Measurements from ENCODE around the gene ALAS2. TPM values are rescaled to one million over a fixed set of nuclear protein-coding genes. Genes with fewer than 3 reads are reported as not detected.

Gene ALAS2, protein sequence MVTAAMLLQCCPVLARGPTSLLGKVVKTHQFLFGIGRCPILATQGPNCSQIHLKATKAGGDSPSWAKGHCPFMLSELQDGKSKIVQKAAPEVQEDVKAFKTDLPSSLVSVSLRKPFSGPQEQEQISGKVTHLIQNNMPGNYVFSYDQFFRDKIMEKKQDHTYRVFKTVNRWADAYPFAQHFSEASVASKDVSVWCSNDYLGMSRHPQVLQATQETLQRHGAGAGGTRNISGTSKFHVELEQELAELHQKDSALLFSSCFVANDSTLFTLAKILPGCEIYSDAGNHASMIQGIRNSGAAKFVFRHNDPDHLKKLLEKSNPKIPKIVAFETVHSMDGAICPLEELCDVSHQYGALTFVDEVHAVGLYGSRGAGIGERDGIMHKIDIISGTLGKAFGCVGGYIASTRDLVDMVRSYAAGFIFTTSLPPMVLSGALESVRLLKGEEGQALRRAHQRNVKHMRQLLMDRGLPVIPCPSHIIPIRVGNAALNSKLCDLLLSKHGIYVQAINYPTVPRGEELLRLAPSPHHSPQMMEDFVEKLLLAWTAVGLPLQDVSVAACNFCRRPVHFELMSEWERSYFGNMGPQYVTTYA
- total RNA-seq, result 16.0 TPM

DNA sequence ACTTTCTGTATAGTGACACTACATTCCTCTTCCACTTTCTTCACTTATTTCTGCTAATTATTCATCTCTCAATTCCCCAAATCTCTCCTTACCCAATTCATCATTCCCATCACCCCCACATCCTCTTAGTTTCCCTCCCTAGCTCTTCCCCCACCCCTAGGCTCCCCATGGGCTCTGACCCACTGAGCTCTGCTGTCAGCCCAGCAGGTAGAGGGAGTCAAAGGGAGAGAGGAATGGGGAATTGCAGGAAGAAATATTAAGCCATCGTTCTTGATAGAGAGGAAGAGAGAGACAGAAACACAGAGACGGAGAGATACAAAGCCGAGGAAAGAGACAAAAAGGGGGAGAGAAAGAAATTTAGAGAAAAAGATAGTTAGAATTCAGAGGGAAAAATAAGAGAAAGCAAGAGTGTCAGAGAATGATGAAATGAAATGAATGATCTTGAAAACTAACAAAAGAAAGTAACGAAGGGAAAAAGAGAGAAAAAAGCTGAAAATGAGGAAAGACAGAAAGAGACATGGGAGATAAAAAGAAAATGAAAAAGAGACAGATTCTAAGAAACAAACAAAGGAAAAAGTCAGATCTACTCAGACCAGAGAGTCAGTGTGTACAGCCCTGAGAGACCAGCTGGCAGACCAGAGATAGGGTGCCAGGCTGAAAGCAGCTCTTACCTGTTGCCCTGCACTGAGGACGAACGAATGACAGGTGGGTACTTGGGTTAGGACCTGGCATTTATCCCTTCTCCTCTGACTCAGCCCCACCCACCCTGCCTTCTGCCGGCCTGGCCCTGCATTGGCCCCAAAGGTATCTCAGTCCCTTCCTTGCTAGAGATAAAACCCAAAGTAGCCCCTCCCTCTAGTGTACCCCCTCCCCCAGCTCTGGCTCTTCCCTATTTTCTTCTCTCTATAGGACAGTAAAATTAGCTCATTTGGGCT is at the start of gene ALAS2:
Gene ALAS2, minus strand, starts transcription at position 707 of the 935 bp plus-strand sequence. CDS start 4,977 bp downstream, outside the sequence.

DNA sequence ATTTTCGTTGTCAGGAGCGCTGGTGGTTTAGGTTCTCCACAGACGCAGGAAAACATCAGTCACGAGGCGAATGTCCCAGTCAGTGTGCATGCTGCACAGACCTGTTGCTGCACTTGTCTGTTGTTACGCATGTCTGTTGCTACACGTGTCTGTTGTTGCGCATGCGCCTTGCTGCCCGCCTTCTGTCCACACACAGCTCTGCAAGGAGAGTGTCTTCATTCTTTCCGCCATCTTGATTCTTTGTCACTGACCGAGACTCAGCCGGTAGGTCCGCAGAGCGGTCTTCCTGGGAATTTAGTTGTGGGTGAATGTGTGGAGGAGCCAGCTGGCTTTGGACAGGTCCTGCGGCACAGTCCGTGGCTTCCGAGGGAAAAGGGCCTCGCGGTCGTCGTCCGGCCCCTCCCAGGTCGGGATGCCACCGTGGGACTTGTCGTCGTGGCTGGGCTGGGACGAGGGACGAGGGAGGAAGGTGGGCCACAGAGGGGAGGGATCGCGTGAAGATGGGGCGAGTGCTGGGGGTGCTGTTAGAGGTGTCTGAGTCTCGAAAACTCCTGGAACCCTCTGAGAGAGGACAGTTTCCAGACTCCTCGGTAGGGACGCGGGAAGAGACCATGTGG is 44.2 kb upstream of the ALAS2 start, which contains the start of gene PAGE2B:
Gene PAGE2B, plus strand, starts transcription at position 180 of the 617 bp plus-strand sequence. CDS start 1,012 bp downstream, outside the sequence.

DNA sequence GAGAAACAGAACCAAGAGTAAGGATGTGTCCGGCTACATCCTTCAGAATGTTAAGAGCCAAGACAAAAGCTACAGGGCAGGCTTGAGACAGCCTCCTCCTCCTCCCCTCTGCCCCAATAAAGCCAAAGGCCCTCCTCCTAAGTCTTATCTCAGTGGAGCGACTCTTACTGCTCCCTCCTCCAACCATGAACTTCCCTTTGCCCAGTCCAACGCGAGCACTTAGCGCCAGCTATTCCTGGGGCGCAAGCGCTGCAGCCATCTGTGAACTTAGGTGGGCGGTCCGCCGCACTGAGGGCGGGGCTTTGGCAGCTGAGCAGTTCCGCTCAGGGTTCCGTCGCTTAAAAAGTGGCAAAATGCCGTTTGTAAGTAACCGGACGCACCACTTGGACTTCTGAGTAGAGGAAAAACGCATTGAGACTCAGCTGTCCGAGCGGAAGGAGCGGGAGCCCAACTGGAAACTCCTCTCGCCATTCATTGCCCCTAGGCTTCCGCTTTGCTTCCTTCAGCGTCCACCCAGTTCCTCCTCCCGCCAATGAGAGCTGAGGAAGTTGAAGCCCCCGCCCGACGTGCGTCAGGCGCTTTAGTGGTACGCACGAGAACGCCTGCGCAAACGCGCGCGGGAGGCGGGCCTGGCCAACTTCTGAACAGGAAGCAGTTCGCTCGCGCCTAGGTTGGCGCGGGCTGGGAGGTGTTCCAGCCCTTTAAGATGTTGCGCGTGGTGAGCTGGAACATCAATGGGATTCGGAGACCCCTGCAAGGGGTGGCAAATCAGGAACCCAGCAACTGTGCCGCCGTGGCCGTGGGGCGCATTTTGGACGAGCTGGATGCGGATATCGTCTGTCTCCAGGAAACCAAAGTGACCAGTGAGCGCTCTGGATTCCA is 30.8 kb downstream of the ALAS2 start, which contains the start of gene APEX2:
Gene APEX2, plus strand, starts transcription at position 647 of the 882 bp plus-strand sequence. Its CDS starts 60 bp downstream, at position 707.

DNA sequence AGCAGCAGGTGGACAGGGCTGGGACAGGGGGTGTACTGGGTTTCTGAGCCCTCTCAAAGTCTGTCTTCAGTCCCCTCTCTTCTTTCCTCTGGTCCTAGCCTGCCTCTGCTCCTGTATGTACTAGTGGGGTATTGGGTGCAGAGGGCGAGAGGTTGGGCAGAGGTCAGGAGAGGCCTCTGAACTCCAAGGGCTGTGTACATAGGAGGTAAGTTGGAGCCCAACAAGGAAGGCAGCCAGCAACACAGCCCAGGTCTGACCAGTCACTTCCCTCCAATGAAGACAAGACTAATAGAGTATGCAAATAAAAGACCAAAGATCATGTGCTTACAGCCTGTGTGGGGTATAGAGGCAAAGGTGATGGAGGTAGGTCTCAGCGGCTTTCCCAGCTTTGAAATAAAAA is 36.7 kb downstream of the ALAS2 start, which contains the start of gene PFKFB1:
Gene PFKFB1, minus strand, starts transcription at position 90 of the 400 bp plus-strand sequence. CDS start 181 bp downstream, outside the sequence.

Other genes starting within 250 kb of the ALAS2 start
- gene ITIH6, start 232.7 kb downstream of the ALAS2 start, total RNA-seq, result not detected
- 218 TPM for gene MAGED2, start 223.2 kb downstream of the ALAS2 start, total RNA-seq
- 119 TPM for gene TRO, start 110.2 kb downstream of the ALAS2 start, total RNA-seq
- gene PFKFB1, start 36.8 kb downstream of the ALAS2 start, total RNA-seq, result 0.31 TPM
- 2.2 TPM for gene APEX2, start 30.6 kb downstream of the ALAS2 start, total RNA-seq
- not detected for gene PAGE2B, start 44.1 kb upstream of the ALAS2 start, total RNA-seq
- not detected for gene PAGE2, start 58.0 kb upstream of the ALAS2 start, total RNA-seq
- gene PAGE5, start 189.4 kb upstream of the ALAS2 start, total RNA-seq, result not detected
- gene PAGE3, start 233.9 kb upstream of the ALAS2 start, total RNA-seq, result not detected

All from parietal lobe (tissue), 1 donor.